ENCODE results near the gene UBQLN1. TPM values are rescaled to one million over a fixed set of nuclear protein-coding genes. Genes with fewer than 3 reads are reported as not detected.

Gene UBQLN1
- 100 to 1,000 TPM; 114 to 141 (median 124) TPM for total RNA-seq

GRCh38 chr9:83707768-83708514 is at the start of gene UBQLN1:
Gene UBQLN1, minus strand, starts transcription at chr9:83707958. Its CDS starts 279 bp downstream, at chr9:83707679.
- no peaks in the 10 kb centered on the region for H3K4me1 ChIP-seq
- no peaks in the 10 kb centered on the region for H3K27me3 ChIP-seq
- peak within 1 kb of the TSS; percentile 88 to 98 (median 96) for H3K4me3 ChIP-seq
- TF ChIP-seq POLR2A (IDR thresholded peaks at IDR 0.05) = peak; percentile 86
- TF ChIP-seq CTCF (IDR thresholded peaks at IDR 0.05) = peak in 2 of 3 donors; percentile 11 to 32
- TF ChIP-seq POLR2AphosphoS5 (IDR thresholded peaks at IDR 0.05) = peak; percentile 90 to 98 (median 93)
- peak; percentile 89 to 91 for DNase-seq (ENCODE audit: low spot score in 2 of 2)
- peak within 1 kb of the TSS; percentile 99 to 100 for H3K27ac ChIP-seq
- no peaks in the 10 kb centered on the region for H3K36me3 ChIP-seq
- no peaks in the 10 kb centered on the region for H3K9me3 ChIP-seq
- intact Hi-C loops (cut with DNase I; ENCODE audit: low total_unique reads) = no loop called here

- Histone ChIP-seq H3K27ac (no peak overlapping the region), H3K4me3 (no peak overlapping the region), H3K9me3 (no peaks in the 10 kb centered on the region), H3K27me3 (no peaks in the 10 kb centered on the region), H3K4me1 (no peaks in the 10 kb centered on the region), H3K36me3 (no peaks in the 10 kb centered on the region)
- intact Hi-C loops (cut with DNase I; ENCODE audit: low total_unique reads) = no loop called here
- no peak for DNase-seq (ENCODE audit: low spot score in 2 of 2)
- TF ChIP-seq POLR2AphosphoS5 (IDR thresholded peaks at IDR 0.05) (no peak), POLR2A (IDR thresholded peaks at IDR 0.05) (no peak), CTCF (IDR thresholded peaks at IDR 0.05) (no peak)
These were observed 46.7 kb upstream of the UBQLN1 start for GRCh38 chr9:83754383-83754977.

- Histone ChIP-seq H3K4me3 (no peak overlapping the region), H3K9me3 (no peaks in the 10 kb centered on the region), H3K27me3 (no peaks in the 10 kb centered on the region), H3K4me1 (no peaks in the 10 kb centered on the region), H3K36me3 (no peaks in the 10 kb centered on the region), H3K27ac (no peak overlapping the region)
- TF ChIP-seq POLR2AphosphoS5 (IDR thresholded peaks at IDR 0.05) (no peak), CTCF (IDR thresholded peaks at IDR 0.05) (no peak), POLR2A (IDR thresholded peaks at IDR 0.05) (no peak)
- no peak for DNase-seq (ENCODE audit: low spot score in 2 of 2)
- intact Hi-C loops (cut with DNase I; ENCODE audit: low total_unique reads) = loop anchor here (2.0 kb wide), 1 partner anchor 43 kb away; no protein-coding TSS in a partner anchor
These were observed 41.9 kb upstream of the UBQLN1 start for GRCh38 chr9:83749706-83750105.

GRCh38 chr9:83744206-83744605 is 36.4 kb upstream of the UBQLN1 start:
- intact Hi-C loops (cut with DNase I; ENCODE audit: low total_unique reads) = no loop called here
- H3K36me3 ChIP-seq = no peaks in the 10 kb centered on the region

More at GRCh38 chr9:83744206-83744605, 36.4 kb upstream of the UBQLN1 start:
- H3K27me3 ChIP-seq = no peaks in the 10 kb centered on the region
- DNase-seq (ENCODE audit: low spot score in 2 of 2) = no peak
- H3K9me3 ChIP-seq = no peaks in the 10 kb centered on the region
- H3K4me3 ChIP-seq = no peak overlapping the region
- TF ChIP-seq CTCF (IDR thresholded peaks at IDR 0.05) (no peak), POLR2AphosphoS5 (IDR thresholded peaks at IDR 0.05) (no peak), POLR2A (IDR thresholded peaks at IDR 0.05) (no peak)
- H3K27ac ChIP-seq = no peak overlapping the region
- H3K4me1 ChIP-seq = no peaks in the 10 kb centered on the region
